ENCODE measurements around the gene MEIOB. TPM values are rescaled to one million over a fixed set of nuclear protein-coding genes. Genes with fewer than 3 reads are reported as not detected.
"Not testable (repeated sequence)": the region's sequence is repeated elsewhere in the genome, so short reads cannot be mapped to it uniquely, and the experiment has no call there.

MEIOB gene
- total RNA-seq, 1 donor from 2014 or later, result 0.26 TPM

- peaks cover 10% of the 10 kb centered on the region for H3K36me3 ChIP-seq (ENCODE audit: control insufficient read depth, insufficient read depth, low read length)
- no peaks in the 10 kb centered on the region for H3K27me3 ChIP-seq (ENCODE audit: control insufficient read depth, insufficient read depth, low read length)
- no peak for TF ChIP-seq CTCF (IDR thresholded peaks at IDR 0.05; ENCODE audit: insufficient read depth, low read length, severe bottlenecking)
- H3K4me3 ChIP-seq (ENCODE audit: low read depth, low read length), result no peak overlapping the region
- no peak for DNase-seq (ENCODE audit: low read depth)
- no peak for FAIRE-seq
Measured at GRCh38 chr16:1807626-1808025, 64.3 kb downstream of the MEIOB start.

GRCh38 chr16:1800701-1801100, 71.3 kb downstream of the MEIOB start:
- no peak for FAIRE-seq
- TF ChIP-seq CTCF (IDR thresholded peaks at IDR 0.05; ENCODE audit: insufficient read depth, low read length, severe bottlenecking), result no peak
- Histone ChIP-seq H3K27me3 (ENCODE audit: control insufficient read depth, insufficient read depth, low read length) (no peaks in the 10 kb centered on the region), H3K4me3 (ENCODE audit: low read depth, low read length) (no peak overlapping the region), H3K36me3 (ENCODE audit: control insufficient read depth, insufficient read depth, low read length) (no peaks in the 10 kb centered on the region)
- no peak for DNase-seq (ENCODE audit: low read depth)

- H3K27me3 ChIP-seq (ENCODE audit: control insufficient read depth, insufficient read depth, low read length); DNase-seq (ENCODE audit: low read depth); H3K4me3 ChIP-seq (ENCODE audit: low read depth, low read length); FAIRE-seq; H3K36me3 ChIP-seq (ENCODE audit: control insufficient read depth, insufficient read depth, low read length): not testable (repeated sequence)
Measured at GRCh38 chr16:1799263-1799662, 72.7 kb downstream of the MEIOB start.

- no peaks in the 10 kb centered on the region for H3K27me3 ChIP-seq (ENCODE audit: control insufficient read depth, insufficient read depth, low read length)
- DNase-seq (ENCODE audit: low read depth) (no peak), FAIRE-seq (no peak)
- H3K36me3 ChIP-seq (ENCODE audit: control insufficient read depth, insufficient read depth, low read length), result peaks cover 1% of the 10 kb centered on the region
- no peak overlapping the region for H3K4me3 ChIP-seq (ENCODE audit: low read depth, low read length)
- no peak for TF ChIP-seq CTCF (IDR thresholded peaks at IDR 0.05; ENCODE audit: insufficient read depth, low read length, severe bottlenecking)
Measured at GRCh38 chr16:1794908-1795666, 76.9 kb downstream of the MEIOB start.

GRCh38 chr16:1794221-1794871, 77.6 kb downstream of the MEIOB start:
- peaks cover 2% of the 10 kb centered on the region for H3K36me3 ChIP-seq (ENCODE audit: control insufficient read depth, insufficient read depth, low read length)
- TF ChIP-seq CTCF (IDR thresholded peaks at IDR 0.05; ENCODE audit: insufficient read depth, low read length, severe bottlenecking), result no peak
- DNase-seq (ENCODE audit: low read depth) (no peak), FAIRE-seq (no peak)
- H3K27me3 ChIP-seq (ENCODE audit: control insufficient read depth, insufficient read depth, low read length), result no peaks in the 10 kb centered on the region
- no peak overlapping the region for H3K4me3 ChIP-seq (ENCODE audit: low read depth, low read length)

- FAIRE-seq (no peak), DNase-seq (ENCODE audit: low read depth) (no peak)
- peaks cover 5% of the 10 kb centered on the region for H3K36me3 ChIP-seq (ENCODE audit: control insufficient read depth, insufficient read depth, low read length)
- no peaks in the 10 kb centered on the region for H3K27me3 ChIP-seq (ENCODE audit: control insufficient read depth, insufficient read depth, low read length)
- no peak within 1 kb of the TSS for H3K4me3 ChIP-seq (ENCODE audit: low read depth, low read length)
- no peak for TF ChIP-seq CTCF (IDR thresholded peaks at IDR 0.05; ENCODE audit: insufficient read depth, low read length, severe bottlenecking)
Measured at GRCh38 chr16:1793578-1794220, 78.3 kb downstream of the MEIOB start, which contains the start of gene IGFALS. Gene IGFALS, minus strand, starts transcription at chr16:1793705. Its CDS starts 53 bp downstream, at chr16:1793652.
